HG03103 (cell line): ENCODE results near the gene ATP9A.
A peak's percentile ranks its signal among the peaks of the same experiment; 100 is the strongest.

Experiments used
- ATAC-seq: cut with Tn5 transposase; IDR thresholded peaks from one replicate; pipeline ENCODE4 v1.9.1; 2021; ENCODE audit warnings: low read depth; ENCODE audit not compliant: unreplicated experiment

Gene ATP9A

DNA sequence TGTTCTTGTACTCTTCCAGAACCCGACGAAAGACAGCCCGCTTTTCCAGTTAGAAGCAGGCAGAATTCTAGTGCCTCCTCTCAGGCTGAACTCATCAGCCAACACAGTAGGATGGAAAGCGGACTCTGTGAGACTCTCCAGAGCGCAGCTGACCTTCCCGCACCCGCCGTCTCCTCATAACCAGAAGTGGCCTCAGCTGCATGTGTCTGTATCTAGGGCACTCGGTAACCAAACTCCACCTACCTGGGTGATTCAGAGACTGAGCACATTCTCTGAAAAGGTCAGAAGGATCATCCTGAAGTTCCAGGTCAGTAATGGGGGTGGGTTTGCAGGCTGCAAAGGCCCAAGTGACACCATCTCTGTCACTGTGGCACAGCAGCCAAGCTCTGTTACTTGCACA is 158.9 kb downstream of the ATP9A start:
- ATAC-seq: no peak

DNA sequence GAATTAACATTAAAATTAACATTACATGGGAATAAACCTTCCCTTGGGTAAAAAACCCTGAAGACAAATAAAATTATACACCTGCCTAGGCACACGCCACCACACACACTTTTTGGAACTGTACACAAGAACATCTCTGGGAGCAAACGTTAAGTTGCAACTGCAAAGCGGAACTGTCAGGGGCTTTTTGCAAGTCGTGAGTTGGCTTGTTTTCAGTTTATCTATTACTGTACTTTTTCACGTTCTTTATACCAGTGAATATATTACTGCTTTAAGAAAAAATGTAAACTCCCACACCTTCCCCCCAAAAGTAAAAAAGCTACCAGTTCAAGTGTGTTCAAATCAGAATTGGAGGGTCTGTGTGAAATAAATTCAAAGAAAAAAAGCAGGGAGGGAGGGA is 160.1 kb downstream of the ATP9A start:
- ATAC-seq: no peak

DNA sequence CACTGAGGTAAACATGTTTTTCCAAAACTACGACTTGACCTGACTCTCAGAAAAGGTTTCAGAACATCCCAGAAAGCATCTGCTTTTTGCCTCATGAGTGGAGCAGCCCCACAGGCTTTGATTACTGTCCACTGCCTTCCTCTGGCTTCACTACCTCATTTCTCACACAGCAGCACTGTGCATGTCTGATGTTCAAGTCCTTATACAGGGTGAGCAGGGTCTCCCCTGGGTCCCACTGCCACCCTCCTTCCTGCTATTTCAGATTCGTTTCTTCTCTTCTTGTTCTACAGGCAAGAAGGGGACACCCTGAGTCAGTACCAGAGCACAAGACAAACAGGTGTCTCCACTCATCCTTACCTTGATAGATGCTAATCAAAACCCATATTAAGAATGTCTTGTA is 161.0 kb downstream of the ATP9A start:
- no peak for ATAC-seq

DNA sequence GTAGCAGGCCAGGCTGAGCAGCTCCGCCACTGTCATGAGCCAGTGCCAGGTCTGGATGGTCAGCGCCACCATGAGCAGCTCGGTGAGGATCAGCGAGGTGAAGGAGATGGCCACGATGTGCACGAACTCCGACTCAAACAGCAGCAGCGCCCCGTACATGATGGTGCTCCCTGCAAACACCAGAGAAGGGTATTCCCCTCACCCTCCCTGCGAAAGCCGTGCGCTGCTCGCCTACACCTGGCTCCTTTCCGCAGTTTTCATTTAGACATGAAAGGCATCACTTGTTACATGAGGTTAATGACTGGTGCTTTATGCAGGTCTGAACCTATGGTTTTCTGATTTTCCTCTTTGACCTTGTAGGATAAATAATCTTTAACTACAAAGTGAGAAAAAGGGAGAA is 163.3 kb downstream of the ATP9A start:
- no peak for ATAC-seq

DNA sequence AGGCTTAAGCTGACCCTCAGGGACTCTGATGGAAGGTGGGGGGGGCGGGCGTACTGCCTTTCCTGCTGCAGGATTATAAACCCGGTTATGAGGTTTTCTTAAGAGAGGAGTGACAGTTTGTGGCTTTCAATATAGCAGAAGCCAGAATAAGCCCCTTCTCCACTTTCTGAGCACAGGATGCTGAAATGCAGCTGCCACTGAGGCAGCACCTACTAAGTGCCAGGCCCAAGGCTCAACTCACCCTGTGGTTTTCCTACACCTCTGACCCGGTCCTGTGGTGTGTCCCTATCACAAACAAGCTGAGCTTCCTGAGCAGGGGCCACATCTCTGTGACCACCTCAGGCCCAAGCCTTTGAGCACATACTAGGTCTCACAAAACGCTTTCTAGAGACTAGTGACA is 166.1 kb downstream of the ATP9A start:
- ATAC-seq: no peak

DNA sequence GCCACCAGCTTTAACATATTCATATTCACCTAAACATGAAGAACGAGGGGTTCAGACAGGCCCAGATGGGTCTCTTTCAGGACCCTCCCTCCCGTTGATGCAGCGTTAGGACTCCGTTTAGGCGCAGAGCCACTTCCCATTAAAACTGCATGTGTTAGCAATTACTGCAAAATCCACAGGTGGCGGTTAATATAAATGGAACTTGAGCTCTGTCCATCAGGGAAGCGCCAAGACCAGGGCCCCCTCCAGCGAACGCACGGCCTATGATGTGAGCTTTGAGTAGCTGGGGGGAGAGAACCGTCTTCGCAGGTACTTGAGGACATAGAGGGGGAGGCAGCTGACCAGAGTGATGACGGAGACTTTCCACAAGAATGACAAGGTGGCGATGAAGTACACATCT is 167.2 kb downstream of the ATP9A start:
- no peak for ATAC-seq

DNA sequence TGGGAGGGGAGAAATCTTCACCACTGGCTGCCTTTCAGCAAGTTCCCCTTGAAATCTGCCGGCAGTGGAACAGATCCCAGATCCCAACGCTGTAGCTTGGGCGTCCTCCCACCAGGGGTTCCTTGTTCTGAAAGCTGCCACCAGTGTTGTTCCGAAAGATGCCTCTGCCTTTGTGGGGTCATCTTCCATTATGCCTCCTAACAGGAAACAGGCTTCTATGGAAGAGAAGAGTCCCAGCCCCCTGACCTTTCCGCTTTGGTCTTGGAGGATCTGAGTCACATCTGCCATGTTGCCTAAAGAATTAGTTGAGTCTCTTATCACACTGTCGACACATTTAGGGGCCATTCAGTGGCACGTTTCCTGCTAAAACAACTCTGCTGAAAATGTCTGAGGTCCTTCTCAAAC is 168.2 kb downstream of the ATP9A start:
- no peak for ATAC-seq

DNA sequence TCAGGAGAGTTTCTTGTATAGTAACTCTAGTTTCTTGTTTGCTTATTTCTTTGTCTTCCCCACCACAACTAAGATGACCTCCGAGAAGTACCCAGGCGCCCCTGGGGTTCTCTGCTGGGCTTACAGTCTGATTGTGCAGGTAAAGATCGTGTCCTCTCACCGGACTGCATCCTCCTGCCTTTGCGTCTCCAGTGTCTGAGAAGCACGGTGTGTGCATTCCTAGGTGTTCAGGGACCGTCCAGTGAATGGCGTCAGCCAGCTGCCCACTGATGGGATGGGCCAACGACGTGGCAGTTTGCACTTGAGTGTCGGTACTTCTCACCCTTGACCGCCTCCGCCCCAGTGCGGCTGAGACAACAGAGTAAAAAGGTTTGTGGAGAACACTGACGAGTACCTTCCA is 169.6 kb downstream of the ATP9A start:
- no peak for ATAC-seq

DNA sequence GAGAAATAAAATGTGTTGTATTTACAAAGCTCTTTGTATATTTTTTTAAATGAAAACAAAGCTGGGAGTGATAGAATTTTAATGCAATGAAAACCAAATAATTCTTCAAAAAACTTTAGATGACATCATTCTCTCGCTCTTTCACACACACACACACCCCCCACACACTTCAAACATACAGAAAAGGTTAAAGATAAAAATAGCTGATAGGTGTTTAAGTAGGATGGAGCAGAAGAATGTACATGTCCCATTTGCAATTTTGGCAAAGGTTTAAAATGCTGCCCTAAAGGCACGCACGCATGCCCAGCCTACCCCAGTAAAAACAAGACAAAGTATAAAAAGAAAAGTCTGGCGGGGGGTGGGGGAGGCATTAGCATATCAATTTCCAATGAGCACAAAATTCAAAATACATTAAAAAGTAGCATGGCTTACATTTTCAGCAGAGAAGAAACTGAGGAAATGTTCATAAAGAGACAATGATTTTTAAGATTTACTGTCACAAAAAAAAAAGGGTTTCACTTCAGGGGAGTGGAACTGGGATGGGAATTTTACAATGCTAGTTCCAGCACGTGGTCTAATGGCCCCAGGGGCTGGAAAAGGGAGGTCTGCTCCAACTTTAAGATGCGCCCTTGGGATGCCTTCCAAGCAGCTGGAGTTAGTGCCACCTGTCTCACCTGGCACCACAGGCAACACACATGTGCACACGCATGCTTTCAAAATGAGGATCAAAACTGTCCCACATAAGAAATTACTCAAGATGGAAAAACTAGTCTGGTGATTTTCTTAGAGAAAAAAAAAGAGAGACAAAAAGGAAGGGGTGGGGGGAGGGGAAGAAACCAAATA is 170.6 kb downstream of the ATP9A start:
- no peak for ATAC-seq

DNA sequence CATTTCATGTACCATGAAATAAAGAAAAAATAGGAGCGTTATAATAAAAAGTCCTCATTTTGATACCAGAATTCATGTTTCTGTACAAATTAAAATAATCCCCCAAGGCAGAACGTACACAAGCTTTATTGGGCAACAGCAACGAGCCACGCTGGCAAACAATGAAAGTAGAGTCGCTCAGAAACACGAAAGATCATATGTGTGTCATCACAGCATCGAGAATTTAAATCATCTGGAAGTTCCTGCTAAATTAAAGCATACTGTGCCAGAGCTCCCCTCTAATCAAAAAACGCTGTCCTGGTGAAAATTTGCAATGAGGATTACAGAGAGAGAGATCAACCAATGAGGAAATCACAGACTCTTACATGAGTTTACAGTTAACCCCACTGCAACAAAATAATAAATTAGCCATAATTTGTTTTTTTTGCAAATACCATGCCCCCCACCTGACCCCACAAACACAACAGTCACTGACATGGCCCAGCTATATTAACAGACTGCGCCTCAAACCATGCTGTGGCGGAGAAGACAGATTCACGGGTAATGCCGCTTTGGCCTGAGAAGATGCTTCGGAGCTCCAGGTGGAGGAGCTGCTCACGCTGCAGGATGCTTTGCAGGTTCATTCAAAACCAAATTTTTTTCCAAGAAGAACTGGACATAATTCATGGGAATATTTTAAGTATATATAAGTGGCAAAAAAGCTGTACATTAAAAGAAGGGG is 171.4 kb downstream of the ATP9A start:
- no peak for ATAC-seq

DNA sequence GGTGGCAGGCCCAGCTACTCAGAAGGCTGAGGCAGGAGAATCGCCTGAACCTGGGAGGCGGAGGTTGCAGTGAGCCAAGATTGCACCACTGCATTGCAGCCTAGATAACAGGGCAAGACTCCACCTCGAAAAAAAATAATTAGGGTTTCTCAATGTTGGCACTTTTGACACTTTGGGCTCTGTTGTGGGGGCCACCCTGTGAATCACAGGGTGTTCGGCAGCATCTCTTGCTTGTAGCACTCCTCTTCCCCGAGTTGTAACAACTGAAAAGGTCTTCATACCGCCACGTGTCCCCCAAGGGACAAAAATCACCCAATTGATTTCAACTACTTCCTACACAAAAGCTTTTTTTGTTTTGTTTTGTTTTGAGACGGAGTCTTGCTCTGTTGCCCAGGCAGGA is 172.4 kb downstream of the ATP9A start:
- no peak for ATAC-seq

DNA sequence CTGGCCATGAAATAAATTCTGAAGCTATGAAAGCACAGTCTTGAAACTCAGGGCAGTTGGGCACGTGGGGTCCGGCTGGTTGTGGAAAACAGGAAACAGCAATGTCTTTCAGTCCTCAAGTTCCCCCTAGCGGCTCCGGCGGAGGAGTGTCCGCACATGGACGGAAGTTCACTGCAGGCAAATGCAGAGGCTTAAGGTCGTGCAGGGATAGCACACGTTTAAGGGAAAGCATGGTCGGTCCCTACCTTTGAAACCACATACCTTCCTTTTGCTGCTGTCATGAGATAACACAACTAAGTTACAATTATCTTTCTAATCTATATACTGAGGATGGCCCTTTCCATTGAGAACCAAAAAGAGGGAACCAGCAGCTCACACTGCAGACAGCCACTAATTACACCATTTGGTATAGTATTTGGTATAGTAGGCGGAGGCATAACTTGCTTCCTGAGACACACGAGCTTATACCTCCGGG is 173.1 kb downstream of the ATP9A start:
- ATAC-seq: peak; percentile 90

DNA sequence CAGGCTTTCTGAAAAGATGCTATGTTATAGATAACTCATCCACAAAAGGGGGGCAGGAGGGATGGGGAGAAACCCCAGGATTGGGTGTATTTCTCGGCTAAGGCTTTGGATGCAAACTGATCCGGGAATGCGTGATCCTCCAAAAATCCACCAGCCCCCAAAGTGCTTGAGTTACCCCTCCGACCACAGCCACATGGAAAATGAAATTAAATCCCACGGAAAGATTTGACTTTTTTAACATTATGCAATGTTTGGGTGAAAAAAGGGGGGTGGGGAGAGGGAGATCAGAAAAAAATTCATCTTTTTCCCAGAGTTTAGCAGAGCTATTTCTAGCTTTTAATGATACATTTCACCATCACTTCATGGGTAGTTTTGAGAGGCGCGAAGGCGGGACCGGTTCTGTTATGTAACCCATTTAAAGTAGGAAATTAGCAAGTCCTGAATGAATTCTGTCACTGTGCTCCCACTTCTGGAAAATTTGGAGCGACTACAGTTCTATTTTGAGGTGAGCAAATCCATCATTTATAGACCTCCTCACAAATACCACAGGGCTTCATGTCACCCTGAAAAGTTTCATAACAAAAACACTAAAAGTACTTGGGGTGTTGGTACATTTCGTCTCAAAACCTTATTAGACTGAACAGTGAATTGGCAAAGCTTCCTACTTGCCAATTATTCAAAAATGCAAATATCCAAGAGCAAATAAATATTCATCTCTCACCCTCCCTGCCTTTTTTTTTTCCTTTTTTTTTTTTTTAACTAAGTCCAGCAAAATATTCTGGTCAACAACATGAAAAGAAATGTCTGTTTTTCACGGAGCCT is 173.7 kb downstream of the ATP9A start:
- no peak for ATAC-seq

DNA sequence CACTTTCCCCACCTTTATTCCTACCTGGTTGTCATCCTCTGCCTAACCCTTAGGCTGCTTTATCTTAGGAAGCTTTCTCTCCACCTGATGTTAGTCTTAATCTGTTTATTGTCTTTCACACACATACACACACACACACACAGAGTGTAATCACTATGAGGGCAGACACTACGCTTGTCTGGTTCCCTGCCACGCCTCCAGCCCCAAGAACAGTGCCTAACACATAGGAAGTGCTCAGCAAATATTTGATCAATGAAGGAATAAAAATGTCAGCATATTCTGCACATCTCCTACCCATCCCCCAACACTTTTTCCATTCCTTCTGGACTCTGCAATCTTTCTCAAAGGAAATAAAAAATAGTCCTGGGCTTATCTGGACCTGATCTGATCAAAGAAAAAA is 174.6 kb downstream of the ATP9A start:
- ATAC-seq: no peak

DNA sequence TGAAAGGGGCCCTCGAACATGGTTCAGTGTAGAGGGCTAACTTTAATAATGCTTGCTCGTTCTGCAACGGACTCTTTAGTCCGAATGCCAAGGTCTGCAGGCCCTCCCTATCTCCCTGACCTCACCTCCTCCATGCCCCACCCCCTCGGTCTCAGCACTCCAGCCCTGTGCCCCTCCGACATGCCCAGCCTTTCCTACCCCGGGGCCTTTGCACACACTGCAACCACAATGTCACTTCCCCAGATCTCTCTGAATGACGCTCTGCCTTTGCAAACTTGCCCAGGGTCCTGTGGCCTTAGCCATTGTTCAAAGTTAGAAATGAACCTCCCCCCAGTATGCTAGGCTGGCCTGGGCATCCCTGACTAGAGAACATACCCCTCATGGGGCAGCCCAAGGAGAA is 175.6 kb downstream of the ATP9A start:
- ATAC-seq: no peak

DNA sequence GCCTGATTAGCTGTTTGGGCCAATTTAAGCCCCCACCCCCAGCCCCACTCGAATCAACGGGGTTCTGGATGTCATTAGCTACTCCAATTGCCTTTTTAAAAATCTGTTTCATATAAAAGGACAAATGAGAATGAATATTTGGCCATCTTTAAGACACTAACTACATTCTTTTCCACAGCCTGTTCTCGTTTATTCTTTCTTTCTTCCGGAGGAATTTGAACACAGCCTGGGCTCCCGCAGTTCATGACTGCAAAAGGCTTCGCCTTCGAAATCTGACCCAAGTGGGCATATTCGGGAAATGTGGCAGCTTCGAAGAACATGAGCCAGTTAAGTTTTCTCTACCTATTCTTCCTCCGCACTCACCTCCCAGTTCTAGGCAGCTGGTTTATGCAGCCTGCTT is 176.3 kb downstream of the ATP9A start:
- ATAC-seq: no peak

DNA sequence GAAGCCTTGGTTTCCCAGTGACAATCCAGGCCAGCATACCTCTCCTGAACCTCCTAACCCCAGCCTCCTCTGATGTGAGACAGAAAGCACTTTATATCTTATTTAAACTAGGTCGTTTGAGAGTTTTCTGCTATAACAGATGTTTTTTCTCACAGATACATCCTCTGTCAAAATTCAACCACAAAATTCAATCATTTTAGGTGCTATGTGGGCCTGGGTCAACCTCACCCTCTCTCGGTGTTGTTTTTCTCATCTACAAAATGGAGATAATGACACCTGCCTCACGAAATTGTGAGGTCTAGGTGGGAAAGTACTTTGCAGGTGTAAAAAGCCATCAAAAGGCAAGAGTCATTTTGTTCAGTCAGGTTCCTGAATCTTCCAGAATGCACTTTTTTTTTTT is 179.4 kb downstream of the ATP9A start:
- ATAC-seq: no peak

DNA sequence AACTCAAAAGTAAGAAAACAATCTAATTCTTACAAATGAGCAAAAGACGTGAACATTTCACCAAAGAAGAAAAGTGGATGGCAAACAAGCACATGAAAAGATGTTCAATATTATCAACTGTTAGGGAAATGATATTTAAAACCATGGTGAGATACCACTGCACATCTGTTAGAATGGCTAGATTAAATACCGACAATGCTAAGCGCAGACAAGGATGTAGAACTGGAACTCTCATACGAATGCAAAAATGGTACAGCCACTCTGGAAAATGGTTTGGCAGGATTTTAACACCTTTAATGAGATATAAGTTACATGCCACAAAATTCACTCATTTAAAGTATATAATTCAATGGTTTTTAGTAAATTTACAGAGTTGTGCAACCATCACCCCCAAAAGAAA is 181.0 kb downstream of the ATP9A start:
- no peak for ATAC-seq

DNA sequence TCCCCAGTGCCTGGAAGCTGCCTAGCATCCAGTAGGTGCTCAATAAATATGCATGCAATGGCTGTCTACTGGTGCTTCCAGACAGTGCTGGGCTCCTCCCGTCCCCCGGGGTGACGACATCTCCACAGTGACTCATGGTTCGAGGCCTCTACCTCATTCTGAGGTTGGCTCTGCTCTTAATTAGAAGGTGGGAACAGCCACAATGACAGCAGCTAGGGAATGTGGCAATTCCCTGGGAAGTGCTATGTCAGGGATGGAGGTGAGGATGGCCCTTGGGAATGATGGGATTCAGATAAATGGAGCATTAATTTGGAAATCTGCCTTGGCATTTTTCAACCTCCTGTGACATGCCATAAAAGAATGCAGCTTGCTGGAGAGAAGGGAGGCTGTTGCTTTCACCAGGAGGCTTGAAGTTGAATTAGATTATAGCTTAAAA is 182.2 kb downstream of the ATP9A start:
- ATAC-seq: no peak

DNA sequence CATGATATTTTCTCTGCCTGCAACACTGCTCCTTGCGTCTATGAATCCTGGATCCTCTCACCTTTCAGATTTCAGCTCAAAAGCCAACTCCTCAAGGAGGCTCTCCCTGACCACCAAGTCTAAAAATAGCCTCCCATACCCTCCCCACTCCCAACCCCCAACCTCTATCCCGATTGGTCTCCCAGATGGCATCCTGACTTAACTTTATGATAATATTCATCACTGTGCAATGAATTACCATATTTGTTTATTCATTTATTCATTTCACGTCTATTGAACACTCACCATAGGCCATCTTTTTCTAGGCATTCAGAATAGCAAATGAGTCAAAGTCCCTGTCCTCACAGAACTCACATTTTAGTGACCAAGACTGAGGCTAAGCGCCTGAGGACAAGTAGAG is 183.0 kb downstream of the ATP9A start:
- ATAC-seq: no peak

DNA sequence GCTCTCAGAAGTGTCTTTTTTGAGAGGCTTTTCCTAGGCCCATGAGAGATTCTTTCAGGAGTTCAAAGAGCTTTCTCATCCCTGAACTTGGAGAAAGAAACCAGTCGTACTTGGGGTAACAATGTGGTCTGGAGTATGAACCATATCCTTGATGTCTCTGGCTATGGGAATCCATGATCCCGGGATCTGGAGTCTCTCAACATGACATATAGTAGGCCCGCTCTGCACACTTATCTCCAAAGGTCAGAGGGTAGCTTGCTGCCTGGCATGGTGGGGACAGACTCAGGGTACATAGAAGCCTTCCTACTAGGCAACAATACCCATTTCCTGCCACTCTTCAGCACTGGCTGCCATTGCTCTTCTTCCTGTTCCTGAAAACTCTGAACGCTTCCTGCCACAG is 183.5 kb downstream of the ATP9A start:
- ATAC-seq: no peak
